ENCODE measurements around the gene TTC33.

TTC33 gene

DNA sequence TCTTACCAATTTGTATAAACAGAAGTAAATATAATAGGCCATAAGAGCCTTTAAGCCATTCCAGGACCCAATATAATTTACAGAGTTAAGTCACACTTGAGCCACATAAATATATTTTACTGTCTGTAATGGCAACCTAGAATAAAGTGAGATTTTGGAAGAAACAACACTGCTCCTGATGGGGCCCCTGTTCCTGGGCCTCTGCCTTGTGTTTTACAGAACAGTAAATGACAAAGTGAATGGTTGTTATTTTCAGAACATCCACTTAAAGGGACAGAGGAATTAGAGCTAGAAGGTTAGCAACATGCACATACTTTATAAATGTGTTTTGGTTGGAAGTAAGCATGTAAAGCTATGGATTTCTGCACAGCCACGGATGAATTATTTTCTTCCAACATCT is 72.5 kb downstream of the TTC33 start:
- Histone ChIP-seq H3K9me3 (no peaks in the 10 kb centered on the region), H3K36me3 (no peaks in the 10 kb centered on the region), H3K4me1 (peaks cover 0 to 60% (median 11%) of the 10 kb centered on the region in 4 donors), H3K27ac (peak overlapping the region; percentile 86 to 87), H3K4me3 (peak overlapping the region; percentile 69 to 87), H3K27me3 (no peaks in the 10 kb centered on the region)
- intact Hi-C loops (cut with DNase I; ENCODE audit: low total_unique reads), result no loop called here
- no peak for DNase-seq
- TF ChIP-seq, protein P1, sequence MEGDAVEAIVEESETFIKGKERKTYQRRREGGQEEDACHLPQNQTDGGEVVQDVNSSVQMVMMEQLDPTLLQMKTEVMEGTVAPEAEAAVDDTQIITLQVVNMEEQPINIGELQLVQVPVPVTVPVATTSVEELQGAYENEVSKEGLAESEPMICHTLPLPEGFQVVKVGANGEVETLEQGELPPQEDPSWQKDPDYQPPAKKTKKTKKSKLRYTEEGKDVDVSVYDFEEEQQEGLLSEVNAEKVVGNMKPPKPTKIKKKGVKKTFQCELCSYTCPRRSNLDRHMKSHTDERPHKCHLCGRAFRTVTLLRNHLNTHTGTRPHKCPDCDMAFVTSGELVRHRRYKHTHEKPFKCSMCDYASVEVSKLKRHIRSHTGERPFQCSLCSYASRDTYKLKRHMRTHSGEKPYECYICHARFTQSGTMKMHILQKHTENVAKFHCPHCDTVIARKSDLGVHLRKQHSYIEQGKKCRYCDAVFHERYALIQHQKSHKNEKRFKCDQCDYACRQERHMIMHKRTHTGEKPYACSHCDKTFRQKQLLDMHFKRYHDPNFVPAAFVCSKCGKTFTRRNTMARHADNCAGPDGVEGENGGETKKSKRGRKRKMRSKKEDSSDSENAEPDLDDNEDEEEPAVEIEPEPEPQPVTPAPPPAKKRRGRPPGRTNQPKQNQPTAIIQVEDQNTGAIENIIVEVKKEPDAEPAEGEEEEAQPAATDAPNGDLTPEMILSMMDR (IDR thresholded peaks at IDR 0.05), result no peak

DNA sequence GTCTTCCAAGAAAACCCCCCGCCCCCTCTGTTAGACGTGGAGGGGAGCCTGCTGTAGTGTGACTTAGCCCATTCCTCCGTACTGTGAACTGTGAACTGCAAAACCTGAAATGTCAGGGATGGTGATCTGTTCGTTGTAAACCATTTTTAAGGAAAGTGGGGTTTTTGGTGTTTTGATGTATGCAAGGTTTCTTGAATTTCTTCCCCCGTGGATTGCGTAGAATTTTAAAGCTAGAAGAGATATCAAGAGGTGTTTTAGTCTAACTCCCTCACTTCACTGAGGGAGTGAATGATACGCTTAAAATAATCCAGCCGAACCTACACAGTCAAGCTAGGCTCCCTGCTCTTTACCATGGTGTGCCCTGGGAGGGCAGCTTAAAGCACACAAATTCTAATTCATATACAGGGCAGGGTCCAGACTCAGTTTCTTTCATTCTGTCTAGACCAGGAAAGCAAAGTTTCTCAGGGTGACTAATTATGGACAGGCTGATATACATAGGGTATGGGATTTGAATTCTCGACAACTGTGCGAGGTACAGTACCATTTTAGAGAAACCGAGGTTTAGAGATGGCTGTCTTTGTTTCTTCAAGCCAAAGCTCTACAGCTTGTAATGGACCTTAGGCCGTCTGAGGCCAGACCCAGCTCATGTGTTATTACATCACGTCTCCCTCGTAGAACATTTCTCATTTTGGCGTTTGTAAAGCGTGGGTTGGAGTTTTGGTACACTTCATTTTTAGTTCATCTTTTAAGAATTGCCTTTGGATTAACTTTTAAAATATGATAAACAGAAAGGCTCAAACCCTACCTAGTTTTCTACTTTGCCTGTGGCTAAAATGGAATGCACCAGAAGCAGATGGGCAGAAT is 73.4 kb downstream of the TTC33 start:
- intact Hi-C loops (cut with DNase I; ENCODE audit: low total_unique reads), result no loop called here
- Histone ChIP-seq H3K36me3 (no peaks in the 10 kb centered on the region), H3K9me3 (no peaks in the 10 kb centered on the region), H3K4me3 (peak overlapping the region; percentile 69 to 87), H3K27ac (peak overlapping the region; percentile 86 to 87), H3K4me1 (peaks cover 0 to 61% (median 10%) of the 10 kb centered on the region in 4 donors), H3K27me3 (no peaks in the 10 kb centered on the region)
- TF ChIP-seq, protein P1 (IDR thresholded peaks at IDR 0.05), result no peak
- no peak for DNase-seq

DNA sequence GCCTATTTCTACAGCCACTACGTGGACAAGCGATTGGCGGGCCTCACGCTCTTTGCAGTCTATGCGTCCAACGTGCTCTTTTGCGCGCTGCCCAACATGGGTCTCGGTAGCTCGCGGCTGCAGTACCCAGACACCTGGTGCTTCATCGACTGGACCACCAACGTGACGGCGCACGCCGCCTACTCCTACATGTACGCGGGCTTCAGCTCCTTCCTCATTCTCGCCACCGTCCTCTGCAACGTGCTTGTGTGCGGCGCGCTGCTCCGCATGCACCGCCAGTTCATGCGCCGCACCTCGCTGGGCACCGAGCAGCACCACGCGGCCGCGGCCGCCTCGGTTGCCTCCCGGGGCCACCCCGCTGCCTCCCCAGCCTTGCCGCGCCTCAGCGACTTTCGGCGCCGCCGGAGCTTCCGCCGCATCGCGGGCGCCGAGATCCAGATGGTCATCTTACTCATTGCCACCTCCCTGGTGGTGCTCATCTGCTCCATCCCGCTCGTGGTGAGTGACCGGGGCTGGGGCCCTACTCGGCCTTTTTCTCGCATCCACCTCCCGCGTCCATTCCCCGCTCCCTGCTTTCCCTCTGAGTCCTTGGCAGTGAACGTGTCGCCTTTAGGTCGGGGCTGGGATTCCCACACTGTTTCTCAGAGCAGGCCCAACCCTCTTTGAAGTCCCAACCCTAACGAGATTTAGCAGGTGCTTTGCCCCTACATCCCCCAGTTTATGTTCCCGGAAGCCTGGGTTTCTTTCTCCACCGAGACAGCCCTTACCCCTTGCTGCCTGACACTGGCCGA is 74.2 kb downstream of the TTC33 start:
- peak; percentile 42 to 68 for DNase-seq
- peaks cover 0 to 61% (median 18%) of the 10 kb centered on the region in 4 donors for H3K4me1 ChIP-seq
- H3K4me3 ChIP-seq, result peak overlapping the region; percentile 69 to 87
- H3K9me3 ChIP-seq, result no peaks in the 10 kb centered on the region
- H3K27ac ChIP-seq, result peak overlapping the region; percentile 86 to 87
- TF ChIP-seq, protein P1 (IDR thresholded peaks at IDR 0.05), result no peak
- H3K36me3 ChIP-seq, result no peaks in the 10 kb centered on the region
- intact Hi-C loops (cut with DNase I; ENCODE audit: low total_unique reads), result no loop called here
- no peaks in the 10 kb centered on the region for H3K27me3 ChIP-seq

DNA sequence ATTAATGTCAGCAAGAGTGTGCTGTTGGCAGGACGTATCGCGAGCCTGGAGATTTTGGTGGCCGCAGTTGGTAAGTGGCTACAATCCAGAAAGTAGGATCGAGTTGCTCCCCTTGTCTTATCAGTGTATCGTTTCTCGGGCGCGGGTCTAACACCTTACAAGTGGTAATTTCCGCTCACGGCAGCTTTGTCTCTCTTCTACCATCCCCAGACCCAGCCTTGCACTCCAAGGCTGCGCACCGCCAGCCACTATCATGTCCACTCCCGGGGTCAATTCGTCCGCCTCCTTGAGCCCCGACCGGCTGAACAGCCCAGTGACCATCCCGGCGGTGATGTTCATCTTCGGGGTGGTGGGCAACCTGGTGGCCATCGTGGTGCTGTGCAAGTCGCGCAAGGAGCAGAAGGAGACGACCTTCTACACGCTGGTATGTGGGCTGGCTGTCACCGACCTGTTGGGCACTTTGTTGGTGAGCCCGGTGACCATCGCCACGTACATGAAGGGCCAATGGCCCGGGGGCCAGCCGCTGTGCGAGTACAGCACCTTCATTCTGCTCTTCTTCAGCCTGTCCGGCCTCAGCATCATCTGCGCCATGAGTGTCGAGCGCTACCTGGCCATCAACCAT is 74.9 kb downstream of the TTC33 start:
- intact Hi-C loops (cut with DNase I; ENCODE audit: low total_unique reads), result no loop called here
- no peaks in the 10 kb centered on the region for H3K36me3 ChIP-seq
- TF ChIP-seq, protein P1 (IDR thresholded peaks at IDR 0.05), result no peak
- H3K27ac ChIP-seq, result peak overlapping the region; percentile 86 to 87
- peak in 1 of 2 donors; percentile 35 for DNase-seq
- H3K4me3 ChIP-seq, result peak overlapping the region; percentile 69 to 87
- no peaks in the 10 kb centered on the region for H3K9me3 ChIP-seq
- peaks cover 0 to 56% (median 21%) of the 10 kb centered on the region in 4 donors for H3K4me1 ChIP-seq
- H3K27me3 ChIP-seq, result no peaks in the 10 kb centered on the region

DNA sequence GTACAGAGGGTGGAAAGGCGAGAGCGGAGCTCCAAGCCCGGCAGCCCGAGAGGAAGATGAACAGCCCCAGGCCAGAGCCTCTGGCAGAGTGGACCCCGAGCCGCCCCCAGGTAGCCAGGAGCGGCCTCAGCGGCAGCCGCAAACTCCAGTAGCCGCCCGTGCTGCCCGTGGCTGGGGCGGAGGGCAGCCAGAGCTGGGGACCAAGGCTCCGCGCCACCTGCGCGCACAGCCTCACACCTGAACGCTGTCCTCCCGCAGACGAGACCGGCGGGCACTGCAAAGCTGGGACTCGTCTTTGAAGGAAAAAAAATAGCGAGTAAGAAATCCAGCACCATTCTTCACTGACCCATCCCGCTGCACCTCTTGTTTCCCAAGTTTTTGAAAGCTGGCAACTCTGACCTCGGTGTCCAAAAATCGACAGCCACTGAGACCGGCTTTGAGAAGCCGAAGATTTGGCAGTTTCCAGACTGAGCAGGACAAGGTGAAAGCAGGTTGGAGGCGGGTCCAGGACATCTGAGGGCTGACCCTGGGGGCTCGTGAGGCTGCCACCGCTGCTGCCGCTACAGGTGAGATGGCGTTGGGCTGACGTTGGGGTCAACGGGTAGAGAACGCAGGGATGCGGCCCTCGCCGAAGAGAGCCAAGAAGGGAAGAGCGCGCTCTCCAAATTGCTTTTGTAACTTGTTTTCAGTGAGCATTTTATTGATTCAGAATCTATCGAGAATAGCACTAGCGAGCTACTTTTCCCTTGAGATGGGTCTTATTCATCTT is 75.7 kb downstream of the TTC33 start, which contains the start of gene PTGER4:
Gene PTGER4 (plus strand): TSS at position 3 of the 769 bp plus-strand sequence. CDS start 1,079 bp downstream, outside the sequence.
- Histone ChIP-seq H3K36me3 (no peaks in the 10 kb centered on the region), H3K4me1 (peaks cover 0 to 49% (median 21%) of the 10 kb centered on the region in 4 donors), H3K27ac (peak within 1 kb of the TSS; percentile 86 to 87), H3K27me3 (no peaks in the 10 kb centered on the region), H3K4me3 (peak within 1 kb of the TSS; percentile 69 to 87), H3K9me3 (no peaks in the 10 kb centered on the region)
- peak in 1 of 2 donors; percentile 36 for DNase-seq
- intact Hi-C loops (cut with DNase I; ENCODE audit: low total_unique reads), result no loop called here
- TF ChIP-seq, protein P1 (IDR thresholded peaks at IDR 0.05), result no peak

Measured in tibial artery (tissue), 4 donors.